HCT116 (cell line): ENCODE results near the gene TUBB6.

ENCODE experiments used
- CEBPB ChIP-seq: IDR thresholded peaks from 2 replicates; pipeline ENCODE4 v1.6.1; 2012; ENCODE audit warnings: low read depth
- CTCF ChIP-seq, 3 experiments: fragments of 200-600 bp in 1 of 3; sonication (generic) in 1 of 3; IDR thresholded peaks in 2 of 3; conservative IDR thresholded peaks in 1 of 3; 2 replicates each; pipeline ENCODE4 v1.5.1; 2012 to 2017; ENCODE audit warnings: low read depth in 2 of 3, low read length in 2 of 3, antibody characterized with exemption in 1 of 3, borderline replicate concordance in 1 of 3, control low read depth in 1 of 3, mild to moderate bottlenecking in 1 of 3, mixed read lengths in 1 of 3, mixed run types in 1 of 3, moderate library complexity in 1 of 3; ENCODE audit not compliant: insufficient read depth in 1 of 3
- JUND ChIP-seq: IDR thresholded peaks from 2 replicates; pipeline ENCODE4 v1.6.1; 2012
- MAX ChIP-seq: IDR thresholded peaks from 2 replicates; pipeline ENCODE4 v1.6.1; 2012
- POLR2A ChIP-seq: IDR thresholded peaks from 2 replicates; pipeline ENCODE4 v1.7.0; 2011; ENCODE audit warnings: borderline replicate concordance; ENCODE audit not compliant: insufficient read depth, insufficient read length; ENCODE audit errors: extremely low read depth
- RAD21 ChIP-seq: IDR thresholded peaks from 2 replicates; pipeline ENCODE4 v1.6.1; 2012; ENCODE audit warnings: low read depth, mild to moderate bottlenecking
- SP1 ChIP-seq: IDR thresholded peaks from 2 replicates; pipeline ENCODE4 v1.6.1; 2012; ENCODE audit warnings: low read depth

GRCh38 chr18:12317664-12318333, 9.8 kb downstream of the TUBB6 start:
- TF ChIP-seq CTCF (IDR thresholded peaks at IDR 0.05 in 2 of 3, conservative IDR thresholded peaks at IDR 0.05 in 1 of 3; ENCODE audit: borderline replicate concordance in 1 of 3, insufficient read depth in 1 of 3, low read depth in 2 of 3, low read length in 2 of 3) (no peak), MAX (no peak), POLR2A (no peak), CEBPB (no peak), SP1 (no peak), RAD21 (no peak), JUND (no peak)
